Mucosa of descending colon (tissue), 3 donors: Measurements from ENCODE around the gene FBN1. TPM values are rescaled to one million over a fixed set of nuclear protein-coding genes. Genes with fewer than 3 reads are reported as not detected.

Experiments used
- ATAC-seq: fragments of 200-7000 bp; cut with Tn5 transposase; one replicate; pipeline ENCODE4 v1.9.1; 2020; ENCODE audit warnings: mild to moderate bottlenecking, moderate library complexity
- DNase-seq, 3 donors: peaks; one replicate each; pipeline ENCODE4 v3.0.0-alpha.2; 2020
- H3K36me3 ChIP-seq: fragments of 200-600 bp; one replicate; pipeline ENCODE4 v1.8.0; 2021; ENCODE audit warnings: low read depth, mild to moderate bottlenecking
- H3K4me1 ChIP-seq: fragments of 200-600 bp; one replicate; pipeline ENCODE4 v1.8.0; 2021; ENCODE audit warnings: low read depth, mild to moderate bottlenecking
- H3K4me3 ChIP-seq: fragments of 200-600 bp; one replicate; pipeline ENCODE4 v1.8.0; 2021; ENCODE audit warnings: mild to moderate bottlenecking
- H3K9me3 ChIP-seq: fragments of 200-600 bp; one replicate; pipeline ENCODE4 v1.8.0; 2021; ENCODE audit warnings: mild to moderate bottlenecking
- CTCF ChIP-seq: fragments of 200-600 bp; IDR thresholded peaks from one replicate; pipeline ENCODE4 v1.8.0; 2022; ENCODE audit warnings: antibody characterized with exemption, mild to moderate bottlenecking
- intact Hi-C, 2 donors: fragments of 100-400 bp; cut with DNase I in 1 of 2; cut with micrococcal nuclease in 1 of 2; formaldehyde crosslinking; loops; one replicate each; pipeline versions ENCODE4 v1.11.0 to v1.11.1; 2022; cut with DNase I, micrococcal nuclease
- long read RNA-seq, 2 donors: library from polyadenylated mRNA; unstranded; transcript quantifications; one replicate each; pipeline ENCODE4 v2.0.0, GENCODE V29; 2019 to 2021
- total RNA-seq, 3 donors: library from RNA; stranded (reverse); fragmentation: NEBNext Ultra II Directional in 2 of 3; extraction: Animal tissue kit (Norgen Biotek cat#: 25700) in 2 of 3; gene quantifications; one replicate each; pipeline versions ENCODE4 v1.2.1 to v1.2.4, GENCODE V29; 2021 to 2023
- donor health status: DM: no; HTN: no; CAD: no; lungs with moderate emphysema.
- donor health status: DM: no; HTN: no; CAD: no.
- donor health status: DM: no; HTN: yes; CAD: no.

Gene FBN1
- total RNA-seq = 10 to 100 TPM in 2 of 3 donors, 1 to 10 TPM in 1; 9.3 to 47.9 (median 35.9) TPM
- long read RNA-seq, donor 1, partial matches to known transcripts = 8 of 8 reads
- long read RNA-seq, donor 1, other reads (novel, unspliced or antisense) = 0 of 8 reads
- long read RNA-seq, donor 2, partial matches to known transcripts = 0 of 1 reads
- long read RNA-seq, donor 2, other reads (novel, unspliced or antisense) = 1 of 1 reads

GRCh38 chr15:48645558-48646330, at the start of gene FBN1:
FBN1 (minus strand) TSS chr15:48645709; CDS start chr15:48644769, 940 bp downstream.
- DNase-seq = peak; percentile 33 to 61 (median 36)
- Histone ChIP-seq H3K4me3 (peak within 1 kb of the TSS; percentile 15), H3K9me3 (no peaks in the 10 kb centered on the region), H3K36me3 (no peaks in the 10 kb centered on the region), H3K4me1 (no peaks in the 10 kb centered on the region)
- intact Hi-C loops = no loop called here
- peak; percentile 69 for ATAC-seq
- TF ChIP-seq CTCF = no peak

DNA sequence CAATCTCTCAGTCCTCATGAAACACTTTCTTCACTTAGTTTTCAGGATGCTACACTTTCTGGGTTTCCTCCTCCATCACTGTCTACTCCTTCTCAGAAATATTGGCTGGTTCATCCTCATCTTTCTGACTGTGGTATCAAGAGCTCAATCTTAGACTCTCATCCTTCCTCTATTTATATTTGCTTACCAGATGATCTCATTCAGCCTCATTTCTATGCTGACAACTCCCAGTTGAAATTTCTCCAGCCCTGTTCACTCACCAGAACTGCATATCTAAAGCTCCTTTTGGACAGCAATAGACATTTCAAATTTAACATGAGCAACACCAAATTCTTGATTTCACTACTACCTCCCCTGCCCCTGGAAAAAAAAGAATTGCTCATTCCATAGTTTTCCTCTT, 48.0 kb upstream of the FBN1 start:
- ATAC-seq (no peak), DNase-seq (no peak)
- intact Hi-C loops = no loop called here
- no peaks in the 10 kb centered on the region for H3K36me3 ChIP-seq
- no peaks in the 10 kb centered on the region for H3K4me1 ChIP-seq
- H3K4me3 ChIP-seq = no peak overlapping the region
- no peaks in the 10 kb centered on the region for H3K9me3 ChIP-seq
- no peak for TF ChIP-seq CTCF

GRCh38 chr15:48688493-48688892, 43.0 kb upstream of the FBN1 start:
- Histone ChIP-seq H3K36me3 (no peaks in the 10 kb centered on the region), H3K4me3 (no peak overlapping the region), H3K4me1 (no peaks in the 10 kb centered on the region), H3K9me3 (no peaks in the 10 kb centered on the region)
- ATAC-seq (no peak), DNase-seq (no peak)
- intact Hi-C loops = no loop called here
- TF ChIP-seq CTCF = no peak

- intact Hi-C loops = no loop called here
These were observed 38.7 kb upstream of the FBN1 start for GRCh38 chr15:48683991-48684765.

More at GRCh38 chr15:48683991-48684765, 38.7 kb upstream of the FBN1 start:
- no peak for TF ChIP-seq CTCF
- Histone ChIP-seq H3K4me3 (no peak overlapping the region), H3K36me3 (no peaks in the 10 kb centered on the region), H3K9me3 (no peaks in the 10 kb centered on the region), H3K4me1 (no peaks in the 10 kb centered on the region)
- ATAC-seq (no peak), DNase-seq (no peak)
